H1 (cell line): ENCODE data around the gene XPNPEP3. TPM values are rescaled to one million over a fixed set of nuclear protein-coding genes. Genes with fewer than 3 reads are reported as not detected.

Experiments
- CTCF ChIA-PET: fragments of 300-600 bp; sonication (Branson Sonifier 250); formaldehyde crosslinking; loops from one replicate; lab custom pipeline; 2021; ENCODE audit not compliant: partially characterized antibody; lab: Charles Lee
- POLR2A ChIA-PET: fragments of 300-600 bp; sonication (Branson Sonifier 250); formaldehyde crosslinking; loops from one replicate; lab custom pipeline; 2021; ENCODE audit warnings: inconsistent platforms; ENCODE audit not compliant: partially characterized antibody; lab: Charles Lee
- DNase-seq, 2 experiments: peaks; one replicate each; pipeline versions ENCODE4 v3.0.0 to v3.0.0-alpha.2; 2010 to 2022; ENCODE audit warnings: low spot score in 2 of 2, low read depth in 1 of 2, mixed read lengths in 1 of 2
- FAIRE-seq: peaks from 2 replicates; lab custom pipeline; 2011; peaks lifted over from hg19 to GRCh38; lab: Jason Lieb, UNC
- H2AFZ ChIP-seq: 2 replicates; pipeline ENCODE4 v1.8.1; 2012; ENCODE audit warnings: low read length, inconsistent platforms
- H2AK5ac ChIP-seq: 2 replicates; pipeline ENCODE4 v1.6.1; 2013; ENCODE audit warnings: low read depth, low read length
- H2BK120ac ChIP-seq: replicated peaks from 2 replicates; pipeline ENCODE3; 2013; ENCODE audit warnings: low read depth, low read length, inconsistent platforms
- H2BK12ac ChIP-seq: 2 replicates; pipeline ENCODE4 v1.6.1; 2013; ENCODE audit warnings: low read depth, low read length
- H2BK15ac ChIP-seq: 2 replicates; pipeline ENCODE4 v1.6.1; 2013; ENCODE audit warnings: low read length
- H2BK20ac ChIP-seq: 2 replicates; pipeline ENCODE4 v1.6.1; 2013; ENCODE audit warnings: low read length
- H2BK5ac ChIP-seq: 2 replicates; pipeline ENCODE4 v1.6.1; 2013; ENCODE audit warnings: low read depth, low read length
- H3K14ac ChIP-seq: 2 replicates; pipeline ENCODE4 v1.6.1; 2013; ENCODE audit warnings: inconsistent platforms; ENCODE audit not compliant: insufficient read length
- H3K18ac ChIP-seq: 2 replicates; pipeline ENCODE4 v1.6.1; 2013; ENCODE audit warnings: low read length; ENCODE audit errors: extremely low read depth
- H3K23ac ChIP-seq: 2 replicates; pipeline ENCODE4 v1.6.1; 2013; ENCODE audit warnings: inconsistent platforms; ENCODE audit not compliant: insufficient read length
- H3K23me2 ChIP-seq: 2 replicates; pipeline ENCODE4 v1.6.1; 2013; ENCODE audit warnings: low read depth, low read length
- H3K27ac ChIP-seq: 2 replicates; pipeline ENCODE4 v1.6.1; 2011; ENCODE audit warnings: low read depth, low read length, inconsistent platforms
- H3K27me3 ChIP-seq, 4 experiments: replicated peaks in 1 of 4; 1 replicate in 1 of 4; 2 replicates in 3 of 4; pipeline versions ENCODE4 v1.6.1 to v1.8.1; 2011 to 2013; ENCODE audit warnings: low read length in 3 of 4, mild to moderate bottlenecking in 3 of 4, inconsistent platforms in 2 of 4, mixed read lengths in 2 of 4, moderate library complexity in 1 of 4; ENCODE audit not compliant: control insufficient read depth in 3 of 4, insufficient read depth in 3 of 4; ENCODE audit errors: extremely low read depth in 1 of 4
- H3K36me3 ChIP-seq, 4 experiments: 2 replicates each; pipeline versions ENCODE4 v1.6.1 to v1.8.1; 2011 to 2013; ENCODE audit warnings: mild to moderate bottlenecking in 4 of 4, low read length in 3 of 4, moderate library complexity in 2 of 4, control low read depth in 1 of 4, inconsistent platforms in 1 of 4; ENCODE audit not compliant: insufficient read depth in 4 of 4, control insufficient read depth in 2 of 4
- H3K4ac ChIP-seq: replicated peaks from 2 replicates; pipeline ENCODE3; 2013; ENCODE audit warnings: low read length, low read depth, mixed read lengths, inconsistent platforms; ENCODE audit not compliant: insufficient read length
- H3K4me1 ChIP-seq, 4 experiments: replicated peaks in 1 of 4; 1 replicate in 1 of 4; 2 replicates in 3 of 4; pipeline versions ENCODE4 v1.6.1 to v1.8.1; 2011 to 2013; ENCODE audit warnings: low read length in 3 of 4, inconsistent platforms in 2 of 4, mixed read lengths in 1 of 4; ENCODE audit not compliant: insufficient read depth in 4 of 4, control insufficient read depth in 3 of 4
- H3K4me2 ChIP-seq, 2 experiments: 2 replicates each; pipeline versions ENCODE4 v1.6.1 to v1.8.1; 2011 to 2013; ENCODE audit warnings: low read depth in 2 of 2, low read length in 2 of 2, control low read depth in 1 of 2, inconsistent platforms in 1 of 2, mild to moderate bottlenecking in 1 of 2; ENCODE audit not compliant: insufficient read depth in 1 of 2
- H3K4me3 ChIP-seq, 4 experiments: fragments of 200-600, 300-600 bp in 1 of 4; sonication (generic), shearing (Covaris generic), sonication (Bioruptor Twin) in 1 of 4; 2 replicates each; pipeline versions ENCODE4 v1.5.1 to v1.8.1; 2011 to 2016; ENCODE audit warnings: low read length in 4 of 4, low read depth in 3 of 4, control low read depth in 2 of 4, inconsistent platforms in 2 of 4, mild to moderate bottlenecking in 2 of 4, mixed read lengths in 1 of 4, moderate library complexity in 1 of 4; ENCODE audit not compliant: insufficient read depth in 2 of 4; ENCODE audit errors: extremely low read depth in 1 of 4
- H3K56ac ChIP-seq: replicated peaks from 2 replicates; pipeline ENCODE3; 2013; ENCODE audit warnings: low read depth, mild to moderate bottlenecking, mixed read lengths, low read length, inconsistent platforms; ENCODE audit not compliant: insufficient read length
- H3K79me1 ChIP-seq: 2 replicates; pipeline ENCODE4 v1.6.1; 2013; ENCODE audit warnings: low read depth, low read length, control low read depth
- H3K79me2 ChIP-seq, 2 experiments: 2 replicates each; pipeline versions ENCODE4 v1.6.1 to v1.8.1; 2012 to 2013; ENCODE audit warnings: low read length in 2 of 2, mild to moderate bottlenecking in 2 of 2, inconsistent platforms in 1 of 2; ENCODE audit not compliant: insufficient read depth in 2 of 2, control insufficient read depth in 1 of 2
- H3K9ac ChIP-seq, 4 experiments: replicated peaks in 1 of 4; 1 replicate in 1 of 4; 2 replicates in 3 of 4; pipeline versions ENCODE4 v1.6.1 to v1.8.1; 2011 to 2013; ENCODE audit warnings: low read depth in 3 of 4, low read length in 3 of 4, control low read depth in 2 of 4, mild to moderate bottlenecking in 2 of 4, moderate library complexity in 2 of 4, inconsistent platforms in 1 of 4; ENCODE audit errors: extremely low read depth in 1 of 4
- H3K9me3 ChIP-seq, 2 experiments: 2 replicates each; pipeline versions ENCODE4 v1.6.1 to v1.8.1; 2012 to 2013; ENCODE audit warnings: mild to moderate bottlenecking in 2 of 2, moderate library complexity in 2 of 2, control low read depth in 1 of 2, inconsistent platforms in 1 of 2, low read depth in 1 of 2, low read length in 1 of 2, mixed read lengths in 1 of 2; ENCODE audit not compliant: insufficient read depth in 2 of 2
- H4K20me1 ChIP-seq, 2 experiments: replicated peaks in 1 of 2; 2 replicates each; pipeline versions ENCODE3 to v1.8.1; 2011 to 2013; ENCODE audit warnings: inconsistent platforms in 2 of 2, low read length in 2 of 2, mild to moderate bottlenecking in 1 of 2; ENCODE audit not compliant: insufficient read depth in 2 of 2, control insufficient read depth in 1 of 2
- H4K5ac ChIP-seq: 2 replicates; pipeline ENCODE4 v1.6.1; 2013; ENCODE audit warnings: low read length, low read depth, mixed read lengths, inconsistent platforms; ENCODE audit not compliant: insufficient read length
- H4K8ac ChIP-seq: 2 replicates; pipeline ENCODE4 v1.8.0; 2013; ENCODE audit warnings: mild to moderate bottlenecking, moderate library complexity, low read length, inconsistent platforms; ENCODE audit not compliant: insufficient read depth; ENCODE audit errors: extremely low read depth
- H4K91ac ChIP-seq: replicated peaks from 2 replicates; pipeline ENCODE3; 2013; ENCODE audit warnings: low read length, mixed read lengths, inconsistent platforms; ENCODE audit not compliant: insufficient read length
- ATF3 ChIP-seq: IDR thresholded peaks from 2 replicates; pipeline ENCODE4 v1.6.1; 2011; ENCODE audit warnings: low read depth, mild to moderate bottlenecking, low read length; ENCODE audit not compliant: insufficient read depth
- CEBPB ChIP-seq: IDR thresholded peaks from 2 replicates; pipeline ENCODE4 v1.6.1; 2012; ENCODE audit warnings: low read depth, low read length
- FOSL1 ChIP-seq: IDR thresholded peaks from 2 replicates; pipeline ENCODE4 v1.6.1; 2011; ENCODE audit warnings: mild to moderate bottlenecking, low read depth, low read length, moderate library complexity; ENCODE audit not compliant: insufficient read depth
- GABPA ChIP-seq: IDR thresholded peaks from 2 replicates; pipeline ENCODE4 v1.6.1; 2011; ENCODE audit warnings: mild to moderate bottlenecking, low read length, moderate library complexity, borderline replicate concordance; ENCODE audit not compliant: insufficient read depth
- KDM5A ChIP-seq: fragments of 200-600 bp; IDR thresholded peaks from 2 replicates; pipeline ENCODE4 v1.7.1; 2012; ENCODE audit warnings: mild to moderate bottlenecking, low read length, inconsistent platforms, mixed read lengths
- RAD21 ChIP-seq, 2 experiments: IDR thresholded peaks in 1 of 2; conservative IDR thresholded peaks in 1 of 2; 2 replicates each; pipeline ENCODE4 v1.6.1; 2011; ENCODE audit warnings: low read depth in 2 of 2, low read length in 2 of 2, improper control_type of control experiment in 1 of 2, inconsistent platforms in 1 of 2, mild to moderate bottlenecking in 1 of 2, moderate library complexity in 1 of 2
- RXRA ChIP-seq: IDR thresholded peaks from 2 replicates; pipeline ENCODE4 v1.6.1; 2011; ENCODE audit warnings: low read depth, mild to moderate bottlenecking, low read length, moderate library complexity; ENCODE audit not compliant: insufficient read depth
- SP1 ChIP-seq: IDR thresholded peaks from 2 replicates; pipeline ENCODE4 v1.6.1; 2011; ENCODE audit warnings: low read depth, low read length
- SP2 ChIP-seq: IDR thresholded peaks from 2 replicates; pipeline ENCODE4 v1.6.1; 2012; ENCODE audit warnings: mild to moderate bottlenecking, low read length, inconsistent platforms
- SP4 ChIP-seq: IDR thresholded peaks from 2 replicates; pipeline ENCODE4 v1.6.1; 2012; ENCODE audit warnings: low read length, inconsistent platforms
- TBP ChIP-seq: IDR thresholded peaks from 2 replicates; pipeline ENCODE4 v1.6.1; 2011; ENCODE audit warnings: low read depth, low read length, improper control_type of control experiment
- TCF12 ChIP-seq: IDR thresholded peaks from 2 replicates; pipeline ENCODE4 v1.6.1; 2011; ENCODE audit warnings: low read depth, mild to moderate bottlenecking, low read length
- polyA plus RNA-seq, 7 experiments: library from polyadenylated mRNA; depleted of rRNA in 3 of 7; stranded (reverse) in 5 of 7; unstranded in 2 of 7; fragments of >200 nt in 5 of 7; fragments of 200-250 nt in 2 of 7; gene quantifications; 1 replicate in 5 of 7; 2 replicates in 1 of 7; 4 replicates in 1 of 7; pipeline versions ENCODE4 v1.2.1 to v1.2.3, GENCODE V29; 2011 to 2013; ENCODE audit warnings: missing spikeins in 2 of 7, mixed read lengths in 2 of 7
- total RNA-seq: library from RNA; stranded (reverse); fragmentation: NEBNext Ultra II Directional; extraction: Animal tissue kit (Norgen Biotek cat#: 25700); gene quantifications from 2 replicates; pipeline ENCODE4 v1.2.1, GENCODE V29; 2021

The XPNPEP3 gene
- total and polyA plus RNA-seq, 2 of the 8 experiments (the other 6 are each of a cell fraction or from before 2014, with no cell fraction given): 25.8 to 29.2 TPM

- Histone ChIP-seq H2BK120ac (no peak overlapping the region), H3K4me1 (peaks cover 0 to 1% (median 0%) of the 10 kb centered on the region in 4 experiments; a peak in 2 of 7 replicates), H3K4ac (no peak overlapping the region), H3K14ac (no peak overlapping the region), H4K91ac (no peak overlapping the region), H3K23ac (no peak overlapping the region), H2AFZ (no peak overlapping the region), H3K56ac (no peak overlapping the region), H3K9ac (no peak overlapping the region), H2BK5ac (no peak overlapping the region), H3K4me3 (no peak overlapping the region), H4K5ac (no peak overlapping the region), H4K20me1 (no peaks in the 10 kb centered on the region), H3K27me3 (no peaks in the 10 kb centered on the region), H3K79me2 (peaks cover 5 to 76% of the 10 kb centered on the region in 2 experiments; a peak in 3 of 4 replicates), H3K4me2 (no peak overlapping the region), H2BK20ac (no peak overlapping the region), H2AK5ac (no peak overlapping the region), H3K18ac (no peak overlapping the region), H3K27ac (no peak overlapping the region), H3K9me3 (no peaks in the 10 kb centered on the region), H3K23me2 (no peaks in the 10 kb centered on the region), H2BK15ac (no peak overlapping the region), H3K79me1 (peaks cover 9% of the 10 kb centered on the region), H4K8ac (no peak overlapping the region), H2BK12ac (no peak overlapping the region), H3K36me3 (peaks cover 0 to 5% (median 1%) of the 10 kb centered on the region in 4 experiments; a peak in 1 of 8 replicates)
- FAIRE-seq (no peak), DNase-seq (no peak)
- TF ChIP-seq SP2: no peak
- no peak for TF ChIP-seq TCF12
- no peak for TF ChIP-seq KDM5A
- no peak for TF ChIP-seq TBP
- no peak for TF ChIP-seq CEBPB
- TF ChIP-seq ATF3: no peak
- TF ChIP-seq FOSL1: no peak
- no peak for TF ChIP-seq SP1
- no peak for TF ChIP-seq GABPA
- TF ChIP-seq RXRA: no peak
- no peak for TF ChIP-seq RAD21 (IDR thresholded peaks at IDR 0.05 in 1 of 2, conservative IDR thresholded peaks at IDR 0.05 in 1 of 2; ENCODE audit: low read depth in 2 of 2, low read length in 2 of 2)
- no peak for TF ChIP-seq SP4
- POLR2A ChIA-PET: interaction anchor here (2.1 kb wide), 1 partner anchor 11 kb away, joined by 4 read pairs; no protein-coding TSS in a partner anchor
- CTCF ChIA-PET: no interaction called here
Observed at GRCh38 chr22:40813912-40814315, 43.0 kb upstream of the XPNPEP3 start.
